ENCODE data around the gene CACNA1H.

CACNA1H gene

DNA sequence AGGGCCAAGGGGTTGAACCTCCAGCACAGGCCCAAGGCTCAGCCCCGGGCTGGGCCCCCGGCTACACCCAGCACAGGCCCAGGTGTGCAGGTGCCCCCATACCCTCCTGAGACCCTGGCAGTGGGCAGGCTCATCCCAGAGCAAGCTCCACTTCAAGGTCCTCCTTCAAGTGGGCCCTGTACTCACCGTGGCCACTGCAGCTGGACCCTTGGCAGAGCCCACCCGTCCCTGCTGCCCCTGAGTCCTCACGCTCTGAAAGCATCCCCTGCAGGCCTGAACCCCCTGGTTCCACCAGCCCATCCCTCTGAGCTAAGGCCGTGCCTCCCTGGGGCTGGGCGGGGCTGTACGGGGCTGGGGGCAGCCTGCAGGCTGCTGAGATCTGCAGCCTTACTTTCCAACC is 11.2 kb upstream of the CACNA1H start:
- DNase-seq, result no peak

DNA sequence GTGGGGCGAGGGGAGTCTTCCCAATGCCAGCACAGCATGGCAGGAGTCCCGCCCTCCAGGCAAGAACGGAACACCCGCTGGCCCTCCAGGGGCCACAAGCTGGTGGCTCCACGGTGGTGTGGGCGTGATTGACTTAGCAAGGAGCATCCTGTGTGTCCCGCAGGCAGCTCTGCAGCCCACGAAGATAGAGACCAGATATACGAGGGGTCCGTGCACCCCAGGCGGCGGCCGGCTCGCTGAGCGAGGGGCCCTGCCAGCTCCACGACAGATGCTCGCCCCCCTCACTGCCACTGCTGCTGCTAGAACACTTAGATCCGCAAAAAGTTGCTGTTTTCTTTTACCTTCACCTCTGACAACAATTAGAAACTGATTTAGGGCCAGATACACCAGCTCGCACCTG is 10.0 kb upstream of the CACNA1H start:
- no peak for DNase-seq

DNA sequence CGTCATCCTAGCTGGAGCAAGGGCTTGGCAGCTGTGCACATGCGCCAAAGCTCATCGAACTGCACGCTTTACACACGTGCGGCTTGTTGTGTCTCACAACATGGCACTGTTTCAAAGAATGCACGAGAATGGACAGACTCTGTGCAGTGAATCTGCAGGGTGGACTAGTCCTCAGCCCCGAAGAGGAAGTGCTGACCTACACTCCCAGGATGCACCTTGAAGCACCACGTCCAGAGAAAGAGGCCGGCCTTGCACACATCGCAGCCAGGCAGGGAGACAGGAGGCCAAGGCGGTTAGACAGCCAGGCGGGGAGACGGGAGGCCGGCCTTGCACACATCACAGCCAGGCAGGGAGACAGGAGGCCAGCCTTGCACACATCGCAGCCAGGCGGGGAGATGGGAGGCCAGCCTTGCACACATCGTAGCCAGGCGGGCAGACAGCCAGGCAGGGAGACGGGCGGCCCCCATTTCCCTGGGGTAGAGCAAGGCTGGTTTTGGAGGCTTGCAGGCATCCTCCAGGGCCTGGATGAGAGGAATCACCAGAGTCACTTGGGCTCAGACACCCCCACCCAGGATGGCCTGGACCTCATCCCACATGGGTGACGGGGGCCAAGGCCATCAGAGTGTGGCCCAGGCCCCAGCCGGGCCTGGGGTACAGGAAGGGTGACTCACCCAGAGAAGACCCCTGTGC is 9.0 kb upstream of the CACNA1H start:
- no peak for DNase-seq

DNA sequence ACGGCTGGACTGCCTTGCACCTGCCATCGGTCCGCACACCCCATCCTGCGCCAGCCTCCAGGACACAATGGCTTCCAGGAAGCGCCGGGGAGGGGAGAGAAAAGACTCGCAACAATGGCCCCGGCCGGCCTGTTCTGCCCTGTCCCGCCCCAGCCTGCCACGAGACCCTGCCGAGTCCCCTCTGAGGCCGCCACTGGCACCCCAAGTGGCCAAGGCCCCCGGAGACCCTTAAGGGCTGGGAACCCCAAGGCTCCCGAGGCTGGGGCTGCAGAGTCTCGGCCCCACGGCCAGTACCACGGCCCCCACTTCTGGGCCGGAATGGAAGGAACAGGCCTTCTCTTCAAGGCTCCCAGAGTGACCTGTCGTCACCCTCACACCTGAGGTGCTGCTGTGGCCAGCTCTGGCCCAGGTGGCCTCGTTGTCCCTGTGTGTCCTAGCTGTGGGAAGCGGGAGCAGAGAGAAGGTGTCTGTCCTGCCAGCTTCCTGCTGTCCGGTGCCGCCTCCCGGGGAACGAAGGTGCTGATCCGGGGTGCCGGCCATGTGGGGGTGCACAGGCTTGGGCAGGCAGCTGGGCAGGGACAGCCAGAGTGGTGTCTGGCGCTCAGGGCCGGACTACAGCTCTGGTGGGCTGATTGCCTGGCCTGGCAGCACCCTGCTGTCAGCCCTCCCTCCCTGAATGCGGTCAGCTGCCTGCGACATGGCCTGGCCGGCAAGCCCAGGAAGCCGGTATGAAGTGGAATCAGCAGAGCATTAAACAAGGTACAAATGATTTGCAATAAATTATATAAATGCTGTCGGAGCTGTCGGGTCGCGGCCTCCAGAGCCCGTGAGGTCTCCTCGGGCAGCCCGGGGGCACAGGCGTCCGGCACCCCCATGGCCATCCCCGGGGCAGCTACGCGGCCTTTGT is 8.2 kb upstream of the CACNA1H start:
- peak in 8 of 56 donors; percentile 8 to 50 (median 28) for DNase-seq

DNA sequence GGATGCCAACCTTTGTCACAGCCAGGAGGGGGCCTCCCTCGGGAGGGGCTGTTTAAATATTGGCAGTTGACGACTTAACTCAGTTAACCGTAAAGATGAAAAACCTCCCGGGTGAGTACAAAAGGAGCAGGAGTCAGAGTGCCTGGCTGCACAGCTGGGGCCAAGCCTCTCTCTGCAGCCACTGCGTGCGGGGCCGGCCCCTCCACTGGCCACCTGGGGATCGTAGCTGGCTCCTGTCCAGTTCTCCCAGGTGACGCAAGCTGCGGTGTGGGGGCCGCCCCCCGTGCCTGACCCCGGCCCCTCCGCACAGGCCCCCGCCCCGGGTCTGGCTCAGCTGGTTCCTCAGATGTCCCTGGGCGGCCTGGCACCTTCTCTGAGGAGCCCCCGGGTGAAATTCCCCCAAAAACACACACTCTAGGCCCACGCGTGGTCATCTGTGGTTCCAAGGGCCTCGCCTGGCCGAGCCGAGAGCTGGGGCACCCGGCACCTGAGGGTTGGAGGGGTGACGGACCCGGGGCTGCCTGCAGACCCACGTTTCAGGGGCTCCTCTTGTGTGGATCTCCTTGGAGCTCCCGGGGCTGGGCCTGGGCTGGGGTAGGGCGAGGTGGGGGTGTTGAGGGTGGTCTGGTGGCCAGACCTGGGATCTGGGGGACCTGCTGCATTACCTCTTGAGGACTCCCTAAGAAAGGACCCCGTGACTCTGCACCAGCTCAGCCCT is 7.4 kb upstream of the CACNA1H start:
- no peak for DNase-seq

DNA sequence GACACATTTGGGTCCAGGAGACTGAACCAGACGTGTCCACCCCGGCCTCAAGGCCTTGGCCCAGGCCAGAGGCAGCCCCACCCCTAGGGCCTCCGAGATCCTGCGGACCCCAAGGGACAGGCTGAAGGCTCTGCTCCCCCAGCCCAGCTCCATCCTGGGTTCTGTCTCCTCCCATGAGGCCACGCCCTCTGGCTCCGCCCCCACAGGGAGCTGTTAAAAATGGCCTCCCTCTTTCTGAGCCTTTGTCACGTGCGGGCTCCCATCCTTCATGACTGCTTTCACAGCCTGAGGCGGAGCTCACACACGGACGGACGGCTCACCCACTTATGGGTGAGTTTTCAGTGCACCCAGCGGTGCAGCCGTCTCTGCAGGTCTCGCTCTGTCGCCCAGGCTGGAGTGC is 6.5 kb upstream of the CACNA1H start:
- DNase-seq, result no peak

DNA sequence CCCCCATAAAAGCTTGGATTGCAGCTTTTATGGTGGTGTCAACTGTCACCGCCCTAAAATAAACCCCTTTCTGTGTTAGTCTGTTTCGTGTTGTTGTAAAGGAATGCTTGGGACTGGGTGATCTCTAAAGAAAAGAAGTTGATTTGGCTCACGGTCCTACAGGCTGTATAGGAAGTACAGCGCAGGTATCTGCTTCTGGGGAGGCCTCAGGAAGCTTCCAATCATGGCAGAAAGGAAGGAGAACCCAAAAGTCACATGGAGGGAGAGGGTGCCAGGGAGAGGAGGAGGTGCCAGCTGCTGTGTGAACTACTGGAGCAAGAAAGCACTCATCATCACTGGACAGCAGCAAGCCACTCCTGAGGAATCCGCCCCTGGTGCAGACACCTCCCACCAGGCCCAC is 5.9 kb upstream of the CACNA1H start:
- no peak for DNase-seq

DNA sequence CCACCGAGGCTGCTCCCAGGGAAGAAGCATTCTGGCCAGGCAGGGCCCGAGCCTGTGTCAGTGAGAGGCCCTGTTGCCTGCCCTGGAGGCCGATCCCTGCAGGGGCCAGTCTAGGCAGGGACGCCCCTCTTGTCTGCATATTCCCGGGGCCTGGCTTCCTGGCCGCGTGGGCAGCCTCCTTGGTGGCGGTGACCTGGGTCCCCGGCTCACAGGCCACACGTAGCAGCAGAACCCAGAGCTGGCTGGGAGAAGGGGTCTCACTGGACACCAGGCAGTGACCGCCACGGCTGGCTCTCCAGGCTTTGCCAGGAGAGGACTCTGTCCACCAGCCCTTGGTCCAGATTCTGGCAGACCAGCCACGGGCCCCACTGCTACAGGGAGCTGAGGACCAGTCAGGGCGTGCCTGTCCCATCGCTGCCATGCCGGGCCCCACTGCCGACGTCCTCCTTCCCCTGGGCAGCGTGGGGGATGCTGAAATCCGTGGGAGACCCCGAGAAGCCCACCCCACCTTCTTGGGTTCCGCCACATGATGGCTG is 3.7 kb upstream of the CACNA1H start:
- no peak for DNase-seq

DNA sequence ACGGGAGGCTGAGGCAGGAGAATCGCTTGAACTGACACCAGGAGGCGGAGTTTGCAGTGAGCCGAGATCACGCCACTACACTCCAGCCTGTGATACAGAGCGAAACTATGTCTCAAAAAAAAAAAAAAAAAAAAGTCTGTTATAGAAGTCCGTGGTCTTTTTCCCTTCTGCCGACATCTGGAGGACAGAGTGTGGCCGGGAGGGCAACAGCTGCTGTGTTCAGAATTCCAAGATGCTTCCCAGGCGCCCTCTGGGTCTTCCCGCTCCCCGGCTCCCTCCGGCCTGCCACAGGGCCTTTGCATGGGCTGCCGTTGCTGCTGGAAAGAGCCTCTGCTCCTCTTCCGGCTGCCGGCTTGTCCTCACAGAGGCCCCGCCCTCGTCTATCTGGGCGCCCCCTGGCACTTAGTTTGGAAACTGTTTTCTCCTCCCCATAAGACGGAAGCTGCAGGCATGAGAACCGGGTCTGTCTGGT is 2.4 kb upstream of the CACNA1H start:
- no peak for DNase-seq

DNA sequence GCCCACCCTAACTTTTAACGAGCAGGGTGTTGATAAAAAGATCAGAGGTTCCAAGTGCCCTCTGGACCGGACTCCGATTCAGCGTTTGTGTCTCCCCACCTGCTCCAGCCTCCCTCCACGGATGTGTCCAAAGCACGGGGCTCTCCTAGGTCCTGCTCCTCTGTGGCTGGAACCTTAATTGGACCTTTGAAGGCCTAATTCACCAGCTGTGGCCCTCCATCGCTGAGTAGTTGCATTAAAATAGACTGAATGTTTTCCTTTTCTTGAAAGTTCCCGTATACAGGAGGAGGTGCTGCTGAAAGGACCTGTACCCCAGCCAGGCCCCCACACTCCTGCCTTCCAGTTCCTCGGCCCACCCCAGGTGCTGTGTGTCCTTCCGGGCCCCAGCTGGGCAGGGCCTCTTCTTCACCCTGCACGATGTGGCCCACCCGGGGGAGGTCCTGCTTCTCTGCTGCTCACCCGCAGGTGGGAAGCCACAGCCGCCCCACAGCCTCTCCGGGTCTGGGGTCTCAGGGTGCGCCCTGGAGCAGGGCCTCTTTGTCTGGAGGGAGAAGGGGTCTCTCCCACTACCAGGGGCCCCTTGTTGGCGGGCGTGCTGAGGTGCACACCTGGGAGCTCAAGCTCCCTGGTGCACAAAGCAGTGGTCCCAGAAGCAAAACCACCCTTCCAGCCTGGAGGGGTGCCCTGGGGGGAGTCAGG is 1.3 kb upstream of the CACNA1H start:
- no peak for DNase-seq

DNA sequence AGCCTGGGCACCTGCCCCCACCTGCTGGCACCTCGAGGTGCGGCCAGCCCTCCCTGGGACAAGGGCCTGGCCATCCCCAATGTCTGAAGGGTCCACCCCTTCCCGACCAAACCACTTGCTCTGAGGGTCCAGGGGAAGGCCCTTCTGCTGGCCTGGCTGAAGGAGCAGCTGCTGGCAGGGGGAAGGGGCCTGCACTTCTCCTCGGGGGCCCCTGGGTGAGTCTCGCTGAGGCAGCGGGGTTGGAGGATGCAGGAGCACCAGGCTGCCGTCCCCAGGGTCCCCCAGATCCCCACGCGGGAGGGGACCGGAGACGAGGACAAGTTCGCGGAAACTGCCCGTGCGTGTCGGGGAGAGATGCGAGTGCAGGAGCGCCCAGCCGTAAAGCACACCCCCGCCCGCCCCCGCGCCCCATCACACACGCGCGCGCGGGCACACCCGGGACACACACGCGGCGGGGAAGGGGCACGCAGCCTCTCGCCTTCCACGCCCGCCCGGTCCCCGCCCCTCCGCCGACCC is 725 bp upstream of the CACNA1H start:
- DNase-seq, result peak in 1 of 56 donors; percentile 3

DNA sequence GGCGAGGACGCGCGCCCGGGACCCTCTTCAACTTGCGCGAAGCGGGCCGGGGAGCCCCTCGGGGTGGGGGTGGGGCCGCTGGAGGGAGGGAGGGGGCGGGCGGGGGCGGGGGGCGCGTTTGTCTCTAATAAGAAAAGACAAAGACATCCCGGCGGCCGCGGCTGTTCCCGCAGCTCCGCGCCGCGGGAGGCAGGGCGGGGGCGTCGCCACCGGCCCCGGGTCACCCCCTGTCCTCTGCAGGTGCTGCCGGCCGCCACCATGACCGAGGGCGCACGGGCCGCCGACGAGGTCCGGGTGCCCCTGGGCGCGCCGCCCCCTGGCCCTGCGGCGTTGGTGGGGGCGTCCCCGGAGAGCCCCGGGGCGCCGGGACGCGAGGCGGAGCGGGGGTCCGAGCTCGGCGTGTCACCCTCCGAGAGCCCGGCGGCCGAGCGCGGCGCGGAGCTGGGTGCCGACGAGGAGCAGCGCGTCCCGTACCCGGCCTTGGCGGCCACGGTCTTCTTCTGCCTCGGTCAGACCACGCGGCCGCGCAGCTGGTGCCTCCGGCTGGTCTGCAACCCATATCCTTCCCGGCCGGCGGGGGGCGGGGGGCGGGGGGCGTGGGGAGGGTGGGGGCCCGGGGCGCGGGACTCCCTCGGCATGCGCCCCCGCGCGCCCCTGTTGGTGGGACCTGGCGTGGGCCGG is 714 bp downstream of the CACNA1H start:
- DNase-seq, result no peak

DNA sequence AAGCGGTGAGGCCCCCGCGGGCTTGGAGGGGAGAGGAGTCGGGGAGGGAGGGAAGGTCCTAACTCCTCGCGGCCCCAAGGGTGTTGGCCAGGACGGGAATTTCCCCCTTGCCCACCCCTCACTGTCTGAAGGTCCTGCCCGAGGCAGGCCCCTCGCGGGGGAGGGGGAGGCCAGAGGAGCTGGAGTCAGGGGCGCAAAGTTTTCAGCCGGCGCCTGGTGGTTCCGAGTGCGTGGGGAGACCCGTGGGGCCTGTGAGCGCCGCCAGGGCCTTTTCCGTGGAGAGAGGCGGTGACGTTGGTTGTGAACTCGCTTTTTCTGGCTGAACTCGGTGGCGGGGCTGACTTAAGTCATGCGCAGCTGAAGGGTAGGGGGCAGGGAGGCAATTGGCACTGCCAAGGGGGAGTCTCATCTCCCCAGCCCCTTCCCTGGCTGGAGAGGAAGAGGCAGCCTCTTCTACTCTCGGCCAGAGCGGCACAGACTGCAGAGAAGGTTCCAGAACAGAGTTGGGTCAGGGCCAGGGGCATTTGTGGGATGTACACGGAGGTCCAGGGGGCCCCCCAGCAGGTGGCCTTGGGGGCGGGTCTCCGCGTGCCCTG is 1.5 kb downstream of the CACNA1H start:
- DNase-seq, result no peak

DNA sequence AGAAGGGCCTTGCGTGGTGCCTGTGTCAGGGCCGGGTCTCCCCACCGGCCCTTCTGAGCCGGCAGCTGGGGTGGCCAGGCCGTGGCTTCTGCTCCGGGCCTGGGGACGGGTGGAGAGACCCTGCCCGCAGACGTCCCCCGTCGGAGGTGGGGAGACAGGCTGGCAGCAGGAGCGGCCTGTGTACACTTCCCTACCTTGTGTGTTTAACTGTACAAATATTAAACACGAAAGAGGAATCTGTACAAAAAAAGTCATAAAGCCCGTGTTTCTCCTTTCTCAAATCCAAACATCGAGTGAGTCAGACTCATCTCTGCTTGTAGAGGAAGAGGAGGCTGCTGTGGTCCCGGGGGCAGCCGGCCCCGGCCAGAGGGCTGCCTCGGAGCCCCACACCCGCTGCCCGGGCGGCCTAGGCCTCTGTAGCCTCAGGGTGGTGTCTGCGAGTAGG is 2.0 kb downstream of the CACNA1H start:
- peak in 1 of 56 donors; percentile 17 for DNase-seq

DNA sequence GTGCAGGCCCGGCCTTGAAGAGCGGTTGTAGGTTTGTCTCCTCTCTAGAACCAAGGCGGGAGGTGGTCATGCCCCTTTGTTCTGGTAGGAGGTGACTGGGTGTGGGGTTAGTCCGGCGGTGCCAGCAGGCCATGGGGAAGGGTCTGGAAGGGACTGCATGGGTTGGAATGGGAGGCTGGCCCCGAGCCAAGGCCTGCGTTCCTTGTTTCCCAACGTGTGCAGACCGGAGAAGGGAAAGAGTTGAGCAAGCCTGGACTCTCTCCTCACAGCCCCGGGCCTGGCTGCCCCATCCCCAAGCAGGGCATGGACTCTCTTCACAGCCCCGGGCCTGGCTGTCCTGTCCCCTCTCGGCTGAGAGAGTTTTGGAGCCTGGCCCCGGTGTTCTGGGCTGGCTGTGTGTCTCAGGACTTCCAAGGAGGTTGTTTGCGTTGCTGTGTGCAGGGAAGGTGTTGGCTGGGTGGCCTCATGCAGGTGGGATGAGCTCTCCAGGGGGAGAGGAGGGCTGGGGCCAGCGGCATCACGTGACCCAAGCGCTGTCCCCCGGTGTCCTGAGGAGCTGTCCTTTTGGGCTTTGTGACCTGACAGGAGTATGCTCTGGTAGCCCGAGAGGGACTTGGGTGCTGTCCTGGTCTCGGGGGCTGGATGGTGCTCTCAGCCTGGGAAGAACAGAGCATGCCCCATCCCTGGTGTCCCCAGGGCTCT is 2.6 kb downstream of the CACNA1H start:
- no peak for DNase-seq

DNA sequence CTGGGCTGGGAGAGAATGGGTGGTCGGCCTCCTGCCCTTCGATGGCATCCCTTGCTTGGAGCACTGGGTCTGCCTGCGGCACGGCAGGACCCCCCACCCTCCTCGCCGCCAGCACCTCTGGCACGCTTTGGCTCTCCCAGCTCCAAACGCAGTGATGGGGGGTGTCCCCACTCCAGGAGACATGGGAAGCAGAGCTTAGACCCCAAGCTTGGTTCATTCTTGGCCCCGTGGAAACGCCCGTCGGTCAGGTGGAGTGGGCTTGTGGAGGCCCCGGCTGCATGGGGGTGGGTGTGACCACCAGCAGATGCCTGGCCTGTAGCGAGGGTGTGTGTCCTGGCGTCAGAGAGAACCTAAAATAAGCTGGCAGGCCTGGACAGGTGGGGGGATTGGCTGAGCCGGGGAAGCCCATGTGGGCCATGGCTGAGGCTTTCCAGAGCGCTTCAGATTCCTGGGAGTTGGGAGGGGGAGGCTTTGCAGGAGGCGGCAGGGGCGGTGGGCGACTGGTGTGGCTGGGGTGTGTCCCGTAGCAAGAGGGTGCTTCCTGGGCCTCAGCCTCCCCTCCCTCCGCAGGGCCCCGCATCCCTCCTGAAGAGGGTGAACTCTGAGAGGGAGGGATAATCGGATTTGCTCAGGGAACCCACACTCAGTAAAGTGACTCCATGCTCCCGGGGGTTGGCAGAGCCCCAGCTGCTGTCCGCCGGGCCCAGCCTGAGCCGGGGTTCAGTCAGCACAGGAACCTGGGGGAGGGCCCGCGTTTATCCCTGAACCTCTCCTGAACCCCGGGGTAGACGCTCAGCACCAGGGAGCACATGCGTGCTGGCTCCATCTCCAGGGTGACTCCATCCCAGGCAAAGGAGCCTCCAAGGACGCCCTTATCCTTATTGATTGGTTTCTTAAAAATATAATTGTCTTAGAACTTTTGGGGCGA is 3.4 kb downstream of the CACNA1H start:
- no peak for DNase-seq

DNA sequence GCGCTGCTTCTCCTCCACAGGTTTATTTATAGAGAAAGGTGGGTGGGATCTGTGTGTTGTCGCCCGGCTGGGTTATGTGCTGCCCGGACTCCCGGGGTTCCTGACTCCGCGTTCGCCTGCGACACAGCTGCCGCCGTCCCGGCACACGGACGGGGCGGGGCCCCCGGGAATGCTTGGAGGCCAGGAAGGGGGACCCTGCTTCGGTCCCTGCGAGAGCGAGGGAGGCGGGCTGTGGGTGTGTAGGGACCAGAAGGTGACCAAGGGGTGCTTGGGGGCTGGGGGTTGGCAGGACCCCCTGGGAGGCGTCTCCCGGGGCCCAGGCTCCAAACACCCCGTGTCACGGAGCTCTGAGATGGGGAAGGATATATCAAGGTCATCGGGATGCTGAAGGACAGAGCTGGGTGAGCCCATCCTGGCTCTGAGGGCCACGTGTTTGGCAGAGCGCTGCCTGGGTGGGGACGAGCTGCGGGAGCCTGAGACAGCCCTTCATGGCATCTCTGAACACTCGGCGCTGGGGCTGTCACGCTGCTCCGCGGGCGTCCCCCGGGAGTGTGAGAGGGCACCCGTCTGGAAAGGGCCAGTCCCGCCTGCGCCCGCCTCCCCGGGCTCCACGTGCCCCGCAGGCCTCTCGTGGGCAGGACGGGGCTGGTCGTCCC is 4.2 kb downstream of the CACNA1H start:
- DNase-seq, result no peak
